ENCODE measurements around the gene LMOD1.
"Not testable (repeated sequence)": the region's sequence is repeated elsewhere in the genome, so short reads cannot be mapped to it uniquely, and the experiment has no call there.

LMOD1 gene

GRCh38 chr1:201947697-201948008 is 1.3 kb upstream of the LMOD1 start:
- no peak for DNase-seq (ENCODE audit: low spot score)

GRCh38 chr1:201945863-201946223 is 505 bp downstream of the LMOD1 start:
- no peak for DNase-seq (ENCODE audit: low spot score)

- no peak for DNase-seq (ENCODE audit: low spot score)
Observed at GRCh38 chr1:201945157-201945556, 1.2 kb downstream of the LMOD1 start.

GRCh38 chr1:201944639-201945038 is 1.7 kb downstream of the LMOD1 start:
- DNase-seq (ENCODE audit: low spot score): no peak

GRCh38 chr1:201944002-201944401 is 2.3 kb downstream of the LMOD1 start:
- no peak for DNase-seq (ENCODE audit: low spot score)

- DNase-seq (ENCODE audit: low spot score): no peak
Observed at GRCh38 chr1:201942129-201942495, 4.2 kb downstream of the LMOD1 start.

- DNase-seq (ENCODE audit: low spot score): no peak
Observed at GRCh38 chr1:201941420-201942128, 4.8 kb downstream of the LMOD1 start.

GRCh38 chr1:201940316-201940715 is 6.0 kb downstream of the LMOD1 start:
- not testable (repeated sequence) for DNase-seq (ENCODE audit: low spot score)

- DNase-seq (ENCODE audit: low spot score): no peak
Observed at GRCh38 chr1:201939574-201939973, 6.8 kb downstream of the LMOD1 start.

- no peak for DNase-seq (ENCODE audit: low spot score)
Observed at GRCh38 chr1:201939148-201939547, 7.2 kb downstream of the LMOD1 start.

- no peak for DNase-seq (ENCODE audit: low spot score)
Observed at GRCh38 chr1:201938440-201939035, 7.8 kb downstream of the LMOD1 start.

GRCh38 chr1:201937624-201938213 is 8.6 kb downstream of the LMOD1 start:
- DNase-seq (ENCODE audit: low spot score): no peak

- DNase-seq (ENCODE audit: low spot score): no peak
Observed at GRCh38 chr1:201933840-201934430, 12.4 kb downstream of the LMOD1 start.

GRCh38 chr1:201930803-201931202 is 15.5 kb downstream of the LMOD1 start:
- DNase-seq (ENCODE audit: low spot score): no peak

GRCh38 chr1:201930137-201930536 is 16.2 kb downstream of the LMOD1 start:
- DNase-seq (ENCODE audit: low spot score): no peak

- no peak for DNase-seq (ENCODE audit: low spot score)
Observed at GRCh38 chr1:201928266-201928665, 18.1 kb downstream of the LMOD1 start.

GRCh38 chr1:201925981-201926645 is 20.2 kb downstream of the LMOD1 start:
- no peak for DNase-seq (ENCODE audit: low spot score)

- DNase-seq (ENCODE audit: low spot score): no peak
Observed at GRCh38 chr1:201925301-201925567, 21.1 kb downstream of the LMOD1 start.

GRCh38 chr1:201921952-201922558 is 24.3 kb downstream of the LMOD1 start:
- DNase-seq (ENCODE audit: low spot score): no peak

- DNase-seq (ENCODE audit: low spot score): no peak
Observed at GRCh38 chr1:201918343-201918742, 28.0 kb downstream of the LMOD1 start.

GRCh38 chr1:201917362-201918033 is 28.9 kb downstream of the LMOD1 start:
- no peak for DNase-seq (ENCODE audit: low spot score)

GRCh38 chr1:201916649-201917249 is 29.6 kb downstream of the LMOD1 start:
- DNase-seq (ENCODE audit: low spot score): peak; percentile 33

All from HuH-7.5 (cell line).